HG02588 (cell line): ENCODE measurements around the gene HOXD11.

Experiments used
- ATAC-seq: cut with Tn5 transposase; IDR thresholded peaks from one replicate; pipeline ENCODE4 v1.9.1; 2021; ENCODE audit warnings: mild to moderate bottlenecking, moderate library complexity; ENCODE audit not compliant: unreplicated experiment

HOXD11 gene

GRCh38 chr2:176120364-176121189 lies 13.5 kb downstream of the HOXD11 start:
- ATAC-seq: no peak

- no peak for ATAC-seq
Observed at GRCh38 chr2:176121190-176122051, 14.3 kb downstream of the HOXD11 start.

GRCh38 chr2:176122052-176122682 lies 15.1 kb downstream of the HOXD11 start:
- no peak for ATAC-seq

- no peak for ATAC-seq
Observed at GRCh38 chr2:176122683-176123410, 15.8 kb downstream of the HOXD11 start, which contains the start of gene HOXD9. TSS of gene HOXD9 (plus strand) at chr2:176122719. CDS start at chr2:176122769, 50 bp downstream.

GRCh38 chr2:176123411-176124109 lies 16.5 kb downstream of the HOXD11 start:
- no peak for ATAC-seq

- no peak for ATAC-seq
Observed at GRCh38 chr2:176124110-176124946, 17.2 kb downstream of the HOXD11 start.

GRCh38 chr2:176124947-176125771 lies 18.1 kb downstream of the HOXD11 start:
- ATAC-seq: no peak

GRCh38 chr2:176125772-176126054 lies 18.6 kb downstream of the HOXD11 start:
- ATAC-seq: no peak

- ATAC-seq: no peak
Observed at GRCh38 chr2:176126929-176127773, 20.1 kb downstream of the HOXD11 start.

- ATAC-seq: no peak
Observed at GRCh38 chr2:176127774-176128072, 20.6 kb downstream of the HOXD11 start.

GRCh38 chr2:176128172-176128981 lies 21.3 kb downstream of the HOXD11 start:
- no peak for ATAC-seq

- no peak for ATAC-seq
Observed at GRCh38 chr2:176128982-176129796, 22.1 kb downstream of the HOXD11 start, which contains the start of gene HOXD8. TSS of gene HOXD8 (plus strand) at chr2:176129705. CDS start at chr2:176130367, 662 bp downstream.

GRCh38 chr2:176129813-176130146 lies 22.7 kb downstream of the HOXD11 start:
- no peak for ATAC-seq

- no peak for ATAC-seq
Observed at GRCh38 chr2:176130147-176130956, 23.3 kb downstream of the HOXD11 start.
